HepG2 (cell line): ENCODE results near the gene RPS6KA2. TPM values are rescaled to one million over a fixed set of nuclear protein-coding genes. Genes with fewer than 3 reads are reported as not detected.

Experiments used
- CBFB ChIP-seq: sonication (generic); formaldehyde crosslinking; IDR thresholded peaks from 2 replicates; pipeline ENCODE4 v1.4.0; 2020; ENCODE audit warnings: missing genetic modification reagents
- ELK4 ChIP-seq: sonication (generic); formaldehyde crosslinking; IDR thresholded peaks from 2 replicates; pipeline ENCODE4 v1.9.0; 2021; ENCODE audit warnings: missing genetic modification reagents, borderline replicate concordance
- EP300 ChIP-seq, 3 experiments: sonication (generic) in 1 of 3; formaldehyde crosslinking in 1 of 3; IDR thresholded peaks; 2 replicates each; pipeline versions ENCODE4 v1.5.1 to v1.6.1; 2011 to 2020; ENCODE audit warnings: low read depth in 2 of 3, low read length in 2 of 3, borderline replicate concordance in 1 of 3, improper control_type of control experiment in 1 of 3, mild to moderate bottlenecking in 1 of 3, missing genetic modification reagents in 1 of 3, moderate library complexity in 1 of 3
- HNF1B ChIP-seq: sonication (generic); formaldehyde crosslinking; IDR thresholded peaks from 2 replicates; pipeline ENCODE4 v1.5.1; 2020; ENCODE audit warnings: mild to moderate bottlenecking, moderate library complexity, missing genetic modification reagents
- HNRNPL ChIP-seq: fragments of 200-400 bp; formaldehyde crosslinking; IDR thresholded peaks from 2 replicates; pipeline ENCODE4 v1.6.1; 2017; ENCODE audit warnings: mild to moderate bottlenecking, low read depth, low read length
- MTA3 ChIP-seq: sonication (generic); formaldehyde crosslinking; IDR thresholded peaks from 2 replicates; pipeline ENCODE4 v1.4.0; 2020; ENCODE audit warnings: missing genetic modification reagents
- NR2C2 ChIP-seq: sonication (generic); formaldehyde crosslinking; IDR thresholded peaks from 2 replicates; pipeline ENCODE4 v1.4.0; 2020; ENCODE audit warnings: missing genetic modification reagents, mild to moderate bottlenecking, moderate library complexity, borderline replicate concordance
- POLR2A ChIP-seq, 2 experiments: IDR thresholded peaks; 2 replicates each; pipeline ENCODE4 v1.6.1; 2011; ENCODE audit warnings: low read depth in 2 of 2, low read length in 2 of 2, mild to moderate bottlenecking in 1 of 2, moderate library complexity in 1 of 2; ENCODE audit not compliant: insufficient read depth in 1 of 2
- ZBTB42 ChIP-seq: sonication (generic); formaldehyde crosslinking; IDR thresholded peaks from 2 replicates; pipeline ENCODE4 v1.5.0; 2020; ENCODE audit warnings: mild to moderate bottlenecking, missing genetic modification reagents
- ZFP41 ChIP-seq: sonication (generic); formaldehyde crosslinking; IDR thresholded peaks from 2 replicates; pipeline ENCODE4 v1.4.0; 2020; ENCODE audit warnings: mild to moderate bottlenecking, missing genetic modification reagents, borderline replicate concordance
- ZNF138 ChIP-seq: sonication (generic); formaldehyde crosslinking; IDR thresholded peaks from 2 replicates; pipeline ENCODE4 v1.5.0; 2020; ENCODE audit warnings: mild to moderate bottlenecking, low read depth, missing genetic modification reagents
- polyA plus RNA-seq, 8 experiments: library from polyadenylated mRNA; depleted of rRNA in 3 of 8; stranded (reverse) in 7 of 8; unstranded in 1 of 8; fragments of >200 nt; fragmentation: Illumina TruSeq in 4 of 8; extraction: Trizol in 4 of 8; gene quantifications; 2 replicates each; pipeline versions ENCODE4 v1.2.1 to v1.2.3, GENCODE V29; 2011 to 2016; ENCODE audit warnings: low read depth in 4 of 8, missing spikeins in 1 of 8, mixed read lengths in 1 of 8; ENCODE audit not compliant: insufficient read depth in 1 of 8
- total RNA-seq, 5 experiments: library from RNA; depleted of rRNA; stranded (reverse); fragments of >200 nt; fragmentation: Illumina TruSeq; extraction: Trizol; gene quantifications; 2 replicates each; pipeline ENCODE4 v1.2.3, GENCODE V29; 2016; ENCODE audit warnings: low read depth in 1 of 5
- TF ChIP-seq, protein P1 (sequence below): sonication (generic); formaldehyde crosslinking; IDR thresholded peaks from 2 replicates; pipeline ENCODE4 v1.4.0; 2020; ENCODE audit warnings: missing genetic modification reagents
- TF ChIP-seq, protein P2 (sequence below): IDR thresholded peaks from 2 replicates; pipeline ENCODE4 v1.6.1; 2016
- TF ChIP-seq, protein P3 (sequence below): sonication (generic); formaldehyde crosslinking; IDR thresholded peaks from 2 replicates; pipeline ENCODE4 v1.5.0; 2020; ENCODE audit warnings: missing genetic modification reagents, mild to moderate bottlenecking, borderline replicate concordance
- TF ChIP-seq, protein P4 (sequence below): sonication (generic); formaldehyde crosslinking; IDR thresholded peaks from 2 replicates; pipeline ENCODE4 v1.4.0; 2020; ENCODE audit warnings: mild to moderate bottlenecking, missing genetic modification reagents

Gene RPS6KA2
- total and polyA plus RNA-seq, 2 of the 13 experiments (the other 11 are each of a cell fraction or from before 2014, with no cell fraction given): 0.22 to 0.38 TPM

- TF ChIP-seq ELK4 (no peak), HNF1B (CRISPR knock-in tag) (peak; percentile 96), EP300 (IDR thresholded peaks at IDR 0.05; ENCODE audit: low read depth in 2 of 2, low read length in 2 of 2) (peak; percentile 60 to 95; a peak in 2 of 4 replicates), EP300 (CRISPR knock-in tag; IDR thresholded peaks at IDR 0.05; ENCODE audit: borderline replicate concordance) (peak; percentile 89), MTA3 (CRISPR knock-in tag) (no peak), NR2C2 (peak; percentile 91), ZBTB42 (no peak), POLR2A (IDR thresholded peaks at IDR 0.05; ENCODE audit: insufficient read depth in 1 of 2, low read depth in 2 of 2, low read length in 2 of 2) (peak in 1 of 2 experiments; percentile 61; a peak in 2 of 4 replicates), HNRNPL (no peak), ZFP41 (no peak), CBFB (CRISPR knock-in tag) (no peak), ZNF138 (CRISPR knock-in tag) (no peak)
- TF ChIP-seq, protein P1, sequence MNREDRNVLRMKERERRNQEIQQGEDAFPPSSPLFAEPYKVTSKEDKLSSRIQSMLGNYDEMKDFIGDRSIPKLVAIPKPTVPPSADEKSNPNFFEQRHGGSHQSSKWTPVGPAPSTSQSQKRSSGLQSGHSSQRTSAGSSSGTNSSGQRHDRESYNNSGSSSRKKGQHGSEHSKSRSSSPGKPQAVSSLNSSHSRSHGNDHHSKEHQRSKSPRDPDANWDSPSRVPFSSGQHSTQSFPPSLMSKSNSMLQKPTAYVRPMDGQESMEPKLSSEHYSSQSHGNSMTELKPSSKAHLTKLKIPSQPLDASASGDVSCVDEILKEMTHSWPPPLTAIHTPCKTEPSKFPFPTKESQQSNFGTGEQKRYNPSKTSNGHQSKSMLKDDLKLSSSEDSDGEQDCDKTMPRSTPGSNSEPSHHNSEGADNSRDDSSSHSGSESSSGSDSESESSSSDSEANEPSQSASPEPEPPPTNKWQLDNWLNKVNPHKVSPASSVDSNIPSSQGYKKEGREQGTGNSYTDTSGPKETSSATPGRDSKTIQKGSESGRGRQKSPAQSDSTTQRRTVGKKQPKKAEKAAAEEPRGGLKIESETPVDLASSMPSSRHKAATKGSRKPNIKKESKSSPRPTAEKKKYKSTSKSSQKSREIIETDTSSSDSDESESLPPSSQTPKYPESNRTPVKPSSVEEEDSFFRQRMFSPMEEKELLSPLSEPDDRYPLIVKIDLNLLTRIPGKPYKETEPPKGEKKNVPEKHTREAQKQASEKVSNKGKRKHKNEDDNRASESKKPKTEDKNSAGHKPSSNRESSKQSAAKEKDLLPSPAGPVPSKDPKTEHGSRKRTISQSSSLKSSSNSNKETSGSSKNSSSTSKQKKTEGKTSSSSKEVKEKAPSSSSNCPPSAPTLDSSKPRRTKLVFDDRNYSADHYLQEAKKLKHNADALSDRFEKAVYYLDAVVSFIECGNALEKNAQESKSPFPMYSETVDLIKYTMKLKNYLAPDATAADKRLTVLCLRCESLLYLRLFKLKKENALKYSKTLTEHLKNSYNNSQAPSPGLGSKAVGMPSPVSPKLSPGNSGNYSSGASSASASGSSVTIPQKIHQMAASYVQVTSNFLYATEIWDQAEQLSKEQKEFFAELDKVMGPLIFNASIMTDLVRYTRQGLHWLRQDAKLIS: peak; percentile 20; the same call in 1 of the 2 replicates
- TF ChIP-seq, protein P2, sequence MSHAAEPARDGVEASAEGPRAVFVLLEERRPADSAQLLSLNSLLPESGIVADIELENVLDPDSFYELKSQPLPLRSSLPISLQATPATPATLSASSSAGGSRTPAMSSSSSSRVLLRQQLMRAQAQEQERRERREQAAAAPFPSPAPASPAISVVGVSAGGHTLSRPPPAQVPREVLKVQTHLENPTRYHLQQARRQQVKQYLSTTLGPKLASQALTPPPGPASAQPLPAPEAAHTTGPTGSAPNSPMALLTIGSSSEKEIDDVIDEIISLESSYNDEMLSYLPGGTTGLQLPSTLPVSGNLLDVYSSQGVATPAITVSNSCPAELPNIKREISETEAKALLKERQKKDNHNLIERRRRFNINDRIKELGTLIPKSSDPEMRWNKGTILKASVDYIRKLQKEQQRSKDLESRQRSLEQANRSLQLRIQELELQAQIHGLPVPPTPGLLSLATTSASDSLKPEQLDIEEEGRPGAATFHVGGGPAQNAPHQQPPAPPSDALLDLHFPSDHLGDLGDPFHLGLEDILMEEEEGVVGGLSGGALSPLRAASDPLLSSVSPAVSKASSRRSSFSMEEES (CRISPR knock-in tag): peak; percentile 87
- TF ChIP-seq, protein P3, sequence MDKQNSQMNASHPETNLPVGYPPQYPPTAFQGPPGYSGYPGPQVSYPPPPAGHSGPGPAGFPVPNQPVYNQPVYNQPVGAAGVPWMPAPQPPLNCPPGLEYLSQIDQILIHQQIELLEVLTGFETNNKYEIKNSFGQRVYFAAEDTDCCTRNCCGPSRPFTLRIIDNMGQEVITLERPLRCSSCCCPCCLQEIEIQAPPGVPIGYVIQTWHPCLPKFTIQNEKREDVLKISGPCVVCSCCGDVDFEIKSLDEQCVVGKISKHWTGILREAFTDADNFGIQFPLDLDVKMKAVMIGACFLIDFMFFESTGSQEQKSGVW (CRISPR knock-in tag): no peak
- TF ChIP-seq, protein P4, sequence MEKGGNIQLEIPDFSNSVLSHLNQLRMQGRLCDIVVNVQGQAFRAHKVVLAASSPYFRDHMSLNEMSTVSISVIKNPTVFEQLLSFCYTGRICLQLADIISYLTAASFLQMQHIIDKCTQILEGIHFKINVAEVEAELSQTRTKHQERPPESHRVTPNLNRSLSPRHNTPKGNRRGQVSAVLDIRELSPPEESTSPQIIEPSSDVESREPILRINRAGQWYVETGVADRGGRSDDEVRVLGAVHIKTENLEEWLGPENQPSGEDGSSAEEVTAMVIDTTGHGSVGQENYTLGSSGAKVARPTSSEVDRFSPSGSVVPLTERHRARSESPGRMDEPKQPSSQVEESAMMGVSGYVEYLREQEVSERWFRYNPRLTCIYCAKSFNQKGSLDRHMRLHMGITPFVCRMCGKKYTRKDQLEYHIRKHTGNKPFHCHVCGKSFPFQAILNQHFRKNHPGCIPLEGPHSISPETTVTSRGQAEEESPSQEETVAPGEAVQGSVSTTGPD (CRISPR knock-in tag): no peak; the same call in 1 of the 2 replicates
Measured at GRCh38 chr6:166387642-166388289, 239.3 kb downstream of the RPS6KA2 start (continued).
